ENCODE results near the gene OR51B6.

- TF ChIP-seq CTCF (conservative IDR thresholded peaks at IDR 0.05; ENCODE audit: low read depth, low read length), result no peak
- no peak for TF ChIP-seq EZH2 (IDR thresholded peaks at IDR 0.05; ENCODE audit: borderline replicate concordance, low read depth, low read length, poor library complexity, severe bottlenecking)
Measured at GRCh38 chr11:5310423-5310822, 40.9 kb upstream of the OR51B6 start.

Measured in A673 (cell line).